NCI-H187 treated with DMSO at 0.1 percent for 48 hours (cell line): ENCODE results near the gene C14orf119.

Source experiments
- DNase-seq: peaks from one replicate; lab custom pipeline; 2025; lab: John Stamatoyannopoulos, UW

The C14orf119 gene

DNA sequence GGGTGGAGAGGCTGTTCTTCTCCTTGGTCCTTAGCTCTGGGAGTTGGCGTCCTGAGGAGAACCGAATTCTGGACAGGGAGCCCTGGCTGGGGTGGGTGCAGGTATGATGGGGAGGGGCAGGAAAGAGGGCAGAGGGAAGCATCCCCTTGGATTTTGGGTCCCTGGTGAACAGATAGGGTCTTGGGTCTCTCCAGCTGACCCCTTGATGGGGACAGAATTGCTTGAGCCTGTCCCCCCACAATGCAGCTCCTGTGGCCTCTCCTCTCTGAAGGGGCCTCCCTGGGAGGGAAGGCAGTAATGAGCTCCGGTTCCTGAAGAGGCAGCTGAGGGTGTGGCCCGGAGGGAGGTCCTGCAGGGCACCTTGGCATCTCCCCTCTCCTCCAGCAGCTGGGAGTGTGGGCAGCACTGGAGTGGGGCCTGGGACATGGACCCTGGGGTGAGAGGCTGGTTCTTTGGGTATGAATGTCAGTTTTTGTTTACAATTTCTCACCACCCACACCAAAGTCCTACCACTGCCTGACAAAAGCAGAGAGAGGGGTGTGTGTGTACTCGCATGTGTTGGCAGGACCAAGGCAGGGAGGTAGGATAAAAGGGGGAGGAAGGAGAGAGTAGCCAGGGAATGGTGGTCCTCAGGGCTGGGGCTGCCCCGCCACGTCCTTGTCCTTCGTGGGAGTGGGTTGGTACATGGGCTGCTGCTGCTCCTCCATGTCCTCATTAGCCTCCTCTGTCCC lies 31.4 kb downstream of the C14orf119 start:
- no peak for DNase-seq

DNA sequence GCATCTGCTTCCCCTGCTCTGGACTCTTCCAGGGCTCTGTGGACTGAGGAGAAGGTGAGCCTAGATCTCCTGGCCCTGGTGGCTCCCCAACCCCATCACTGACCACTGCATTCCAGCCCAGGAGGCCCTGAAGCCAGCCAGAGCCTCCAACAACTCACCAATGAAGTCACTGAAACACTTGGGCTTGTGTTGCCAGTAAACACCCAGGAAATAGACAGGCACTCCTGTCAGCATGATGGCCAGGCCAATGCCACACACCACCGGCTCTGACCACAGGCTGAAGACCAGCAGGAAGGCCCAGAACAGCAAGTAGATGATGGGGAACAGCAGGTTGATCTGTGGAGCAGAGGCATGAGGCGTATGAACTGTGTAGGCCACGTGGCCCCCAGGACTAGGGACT lies 32.6 kb downstream of the C14orf119 start:
- no peak for DNase-seq

- DNase-seq, result no peak
These were observed 33.9 kb downstream of the C14orf119 start for GRCh38 chr14:23128969-23129758.

DNA sequence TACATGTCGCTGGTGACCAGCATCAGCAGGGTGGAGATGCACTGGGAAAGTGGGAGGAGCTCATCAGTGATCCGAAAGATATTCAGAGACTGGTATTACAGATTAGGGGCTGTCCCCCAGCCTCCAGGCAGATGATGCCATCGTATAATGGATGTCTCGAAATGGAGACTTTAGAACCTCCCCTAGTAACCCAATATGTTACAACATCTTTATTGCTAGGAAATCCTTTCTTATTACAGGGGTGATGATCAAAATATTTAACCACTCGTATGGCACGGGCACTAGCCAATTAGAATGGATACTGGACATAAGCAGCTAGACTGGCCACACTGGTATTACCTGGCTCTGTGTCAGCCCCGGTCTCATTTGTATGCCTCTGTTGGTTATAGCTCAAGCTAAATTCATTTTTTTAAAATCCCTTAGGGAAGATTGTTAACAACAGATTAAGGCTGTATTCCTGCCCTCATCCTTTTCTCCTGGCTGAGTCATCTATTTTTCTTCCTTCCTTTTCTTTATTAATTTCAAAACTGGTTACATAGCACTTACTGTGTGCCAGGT lies 34.5 kb downstream of the C14orf119 start:
- DNase-seq, result no peak

GRCh38 chr14:23130871-23131270 lies 35.6 kb downstream of the C14orf119 start:
- DNase-seq, result no peak

DNA sequence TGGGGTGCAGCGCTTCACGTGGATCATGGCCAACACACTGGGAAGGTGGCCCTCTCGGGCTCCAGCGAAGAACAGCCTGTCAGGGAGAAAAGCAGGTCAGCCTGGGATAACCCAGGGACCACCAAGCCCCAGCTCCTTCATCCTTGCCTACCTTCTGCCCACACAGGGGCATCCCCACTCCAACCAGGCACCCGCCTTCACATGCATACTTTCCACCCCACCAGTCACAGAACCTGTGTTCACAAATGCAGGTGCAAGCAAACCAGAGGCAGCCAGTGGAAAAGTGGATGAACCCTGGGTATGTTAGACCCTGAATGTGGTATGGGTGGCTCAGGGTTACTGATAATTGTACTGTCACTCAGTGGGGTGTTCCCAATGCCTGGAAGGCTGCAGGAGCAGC lies 36.2 kb downstream of the C14orf119 start:
- no peak for DNase-seq

DNA sequence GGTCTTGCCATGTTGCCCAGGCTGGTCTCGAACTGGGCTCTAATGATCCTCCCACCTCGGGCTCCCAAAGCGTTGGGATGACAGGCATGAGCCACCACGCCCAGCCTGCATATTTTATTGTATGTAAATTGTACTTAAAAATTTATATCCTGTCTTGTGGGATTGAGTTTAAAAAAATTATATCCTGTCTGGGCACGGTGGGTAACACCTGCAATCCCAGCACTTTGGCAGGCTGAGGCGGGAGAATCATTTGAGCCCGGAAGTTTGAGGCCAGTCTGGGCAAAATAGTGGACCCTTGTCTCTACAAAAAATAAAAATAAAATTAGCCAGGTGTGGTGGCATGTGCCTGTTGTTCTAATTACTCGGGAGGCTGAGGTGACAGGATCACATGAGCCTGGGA lies 37.7 kb downstream of the C14orf119 start:
- no peak for DNase-seq

- DNase-seq, result no peak
These were observed 41.3 kb downstream of the C14orf119 start for GRCh38 chr14:23136566-23137133.

DNA sequence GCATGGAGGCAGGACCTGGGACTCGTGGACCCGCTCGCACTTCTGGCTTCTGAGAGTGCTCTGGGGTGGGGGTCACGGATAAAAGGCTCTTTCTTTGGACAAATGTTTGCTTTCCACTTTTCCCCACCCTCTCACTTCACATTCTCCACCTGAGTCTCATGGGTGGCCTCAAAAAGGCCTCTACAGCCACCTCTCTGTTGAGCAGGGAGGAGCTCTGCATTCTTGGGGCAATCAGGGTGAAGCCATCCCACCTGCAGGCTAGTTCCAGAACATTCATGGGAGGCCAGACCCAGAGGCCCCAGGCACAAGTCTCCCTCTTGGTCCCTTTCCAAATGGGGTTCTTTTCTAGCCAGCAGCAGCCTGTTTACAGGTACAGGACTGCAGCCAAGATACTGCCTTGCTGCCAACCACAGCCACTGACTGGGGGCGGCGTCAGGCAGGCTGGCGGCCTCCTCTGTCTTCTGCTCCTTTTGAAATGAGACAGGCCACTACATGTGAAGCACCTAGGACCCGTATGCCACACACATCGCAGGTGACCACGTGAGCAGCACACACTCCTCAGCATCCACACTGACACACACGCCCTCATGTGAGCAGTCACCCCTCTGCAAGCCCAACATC lies 42.0 kb downstream of the C14orf119 start:
- no peak for DNase-seq

GRCh38 chr14:23137813-23138535 lies 42.7 kb downstream of the C14orf119 start:
- no peak for DNase-seq

DNA sequence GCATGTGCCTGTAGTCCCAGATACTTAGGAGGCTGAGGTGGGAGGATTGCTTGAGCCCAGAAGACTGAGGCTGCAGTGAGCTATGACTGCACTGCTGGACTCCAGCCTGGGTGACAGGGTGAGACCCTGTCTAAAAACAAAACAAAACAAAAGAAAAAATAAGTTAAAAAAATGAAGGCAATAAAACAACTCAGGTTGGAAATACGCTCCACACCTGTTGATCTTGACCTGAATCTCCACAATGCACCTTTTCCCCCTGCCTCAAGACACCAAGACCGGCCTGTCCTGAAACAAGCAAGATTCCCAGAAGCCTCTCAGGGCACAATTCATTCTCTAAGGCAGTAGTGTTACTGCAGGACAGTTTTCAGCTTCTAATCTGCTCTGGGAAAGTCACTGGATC lies 44.6 kb downstream of the C14orf119 start:
- DNase-seq, result no peak

GRCh38 chr14:23140371-23140770 lies 45.1 kb downstream of the C14orf119 start:
- DNase-seq, result no peak

DNA sequence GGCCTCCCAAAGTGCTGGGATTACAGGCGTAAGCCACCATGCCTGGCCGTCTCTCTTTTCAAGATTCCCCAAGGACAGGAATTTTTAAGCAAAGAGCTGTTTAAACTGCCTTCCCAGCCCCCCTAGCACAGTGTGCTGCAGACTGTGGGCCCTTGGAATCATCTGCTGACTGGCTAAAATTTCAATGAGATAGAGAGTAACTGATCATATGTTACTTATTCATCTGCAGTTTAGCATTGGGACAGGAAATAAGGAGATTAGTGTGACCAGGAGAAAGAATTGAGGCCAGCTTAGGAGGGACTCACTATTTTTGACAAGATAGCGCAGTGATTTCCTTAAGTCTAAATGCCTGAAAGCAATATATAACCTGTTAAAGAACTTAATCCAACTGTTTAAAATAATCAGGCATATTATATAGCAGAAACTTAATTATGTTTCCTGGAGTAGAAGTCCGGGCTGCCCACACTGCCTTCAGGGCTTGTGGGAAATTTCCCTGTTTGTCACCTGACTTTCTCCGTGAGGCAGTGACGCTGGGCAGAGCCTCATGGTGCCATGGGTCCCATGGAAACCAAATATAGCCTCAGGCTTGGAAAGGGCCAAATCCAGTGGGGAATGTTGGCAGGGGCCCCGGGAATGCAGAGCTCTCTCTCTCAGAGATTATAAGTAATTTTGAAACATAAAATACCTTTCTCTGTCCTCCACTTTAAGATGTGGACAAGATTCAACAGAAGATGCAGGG lies 46.6 kb downstream of the C14orf119 start:
- DNase-seq, result no peak

GRCh38 chr14:23142826-23143225 lies 47.5 kb downstream of the C14orf119 start:
- DNase-seq, result no peak

GRCh38 chr14:23143911-23144310 lies 48.6 kb downstream of the C14orf119 start:
- DNase-seq, result no peak

DNA sequence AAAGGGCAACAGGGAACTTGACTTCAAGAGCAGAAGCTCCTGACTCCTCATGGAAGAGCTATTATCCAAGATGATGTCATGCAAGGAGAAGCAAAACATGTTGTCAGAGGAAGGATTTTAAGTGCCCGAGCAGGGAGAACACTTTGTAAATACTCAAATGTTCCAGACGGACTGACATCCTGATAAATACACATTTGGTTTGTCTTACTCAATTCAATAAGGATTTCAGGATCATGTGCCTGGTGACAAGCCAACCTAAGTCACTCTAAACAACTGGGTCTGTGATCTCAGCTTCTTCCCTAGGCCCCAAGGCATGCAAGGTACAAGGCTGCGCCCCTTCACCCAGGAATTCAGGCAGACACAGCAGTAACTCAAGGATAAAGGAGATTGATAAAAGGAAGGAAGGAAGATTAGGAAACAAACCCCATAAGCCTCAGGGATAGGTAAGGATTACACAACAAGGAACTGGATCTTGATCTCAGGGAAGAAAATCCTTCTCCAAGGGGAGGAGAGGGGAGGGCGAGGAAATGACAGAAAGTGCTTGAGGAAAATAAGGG lies 50.6 kb downstream of the C14orf119 start:
- no peak for DNase-seq

DNA sequence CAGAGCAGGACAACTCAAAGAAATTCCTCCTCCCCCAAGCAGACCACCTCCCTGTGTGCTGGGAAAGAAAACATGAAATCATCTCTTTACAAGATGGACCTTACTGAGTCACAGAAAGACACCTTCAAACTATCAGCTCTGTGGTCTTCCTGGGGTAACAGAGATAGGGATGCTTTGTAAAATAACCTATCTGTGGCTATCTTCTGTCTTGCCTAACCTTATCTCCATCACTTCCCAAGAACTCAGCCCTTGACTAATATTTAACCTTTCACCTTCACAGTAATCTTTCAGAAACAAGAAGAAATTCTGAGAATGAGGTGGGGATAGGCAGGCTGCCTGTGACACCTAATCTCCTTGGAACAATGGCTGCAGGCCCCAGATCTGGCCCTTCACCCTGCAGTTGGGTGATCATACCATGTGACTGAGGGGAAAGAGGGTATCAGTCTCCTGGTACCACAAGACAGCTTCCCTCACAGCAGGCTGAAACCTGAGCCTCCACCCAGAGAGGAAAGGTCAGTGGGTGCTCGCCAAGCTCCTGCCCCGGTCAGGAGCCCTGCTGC lies 51.1 kb downstream of the C14orf119 start:
- DNase-seq, result no peak

DNA sequence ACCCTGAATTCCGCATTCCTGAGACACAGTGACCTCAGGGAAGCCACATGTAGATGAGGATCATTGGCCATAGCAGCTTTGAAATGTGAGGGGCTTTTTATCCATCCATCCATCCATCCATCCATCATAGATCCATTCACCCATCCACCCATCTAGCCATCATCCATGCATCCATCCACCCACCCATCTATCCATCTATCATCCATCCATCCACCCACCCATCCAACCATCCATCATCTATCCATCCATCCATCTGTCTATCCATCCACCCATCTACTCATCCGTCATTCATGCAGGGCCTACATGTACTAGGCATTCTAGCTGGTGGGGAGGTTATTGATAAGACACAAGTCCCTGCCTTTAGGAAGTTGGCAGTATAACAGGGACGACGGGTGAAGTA lies 51.7 kb downstream of the C14orf119 start:
- no peak for DNase-seq

GRCh38 chr14:23147676-23148075 lies 52.4 kb downstream of the C14orf119 start:
- DNase-seq, result no peak

GRCh38 chr14:23148591-23149249 lies 53.4 kb downstream of the C14orf119 start:
- DNase-seq, result no peak
